HFF-Myc (cell line): ENCODE results near the gene COX7B2.

ENCODE experiments used
- DNase-seq: peaks from one replicate; pipeline ENCODE4 v3.0.0-alpha.2; 2011; ENCODE audit warnings: low read depth; ENCODE audit errors: extremely low read depth
- H3K4me3 ChIP-seq: replicated peaks from 2 replicates; pipeline ENCODE4 v1.5.1; 2011; ENCODE audit warnings: low read depth, mild to moderate bottlenecking, control low read depth, low read length
- CTCF ChIP-seq: IDR thresholded peaks from 2 replicates; pipeline ENCODE4 v1.5.1; 2012; ENCODE audit warnings: mild to moderate bottlenecking, low read depth, low read length, control low read depth; ENCODE audit errors: missing control alignments

Gene COX7B2

GRCh38 chr4:46900082-46900481, 9.0 kb downstream of the COX7B2 start:
- no peak for TF ChIP-seq CTCF
- H3K4me3 ChIP-seq: no peak overlapping the region
- DNase-seq: no peak

- DNase-seq: no peak
- no peak for TF ChIP-seq CTCF
These were observed 14.2 kb downstream of the COX7B2 start for GRCh38 chr4:46894826-46895225.

GRCh38 chr4:46890056-46890455, 19.0 kb downstream of the COX7B2 start:
- H3K4me3 ChIP-seq: no peak overlapping the region
- TF ChIP-seq CTCF: no peak
- DNase-seq: no peak

More at GRCh38 chr4:46894826-46895225, 14.2 kb downstream of the COX7B2 start:
- no peak overlapping the region for H3K4me3 ChIP-seq

- TF ChIP-seq CTCF: no peak
- H3K4me3 ChIP-seq: no peak overlapping the region
- DNase-seq: no peak
These were observed 19.6 kb downstream of the COX7B2 start for GRCh38 chr4:46889410-46889809.

- TF ChIP-seq CTCF: no peak
- DNase-seq: no peak
- H3K4me3 ChIP-seq: no peak overlapping the region
These were observed 22.3 kb downstream of the COX7B2 start for GRCh38 chr4:46886711-46887110.

GRCh38 chr4:46878641-46879040, 30.4 kb downstream of the COX7B2 start:
- TF ChIP-seq CTCF: no peak
- DNase-seq: no peak
- H3K4me3 ChIP-seq: no peak overlapping the region

GRCh38 chr4:46874811-46875210, 34.2 kb downstream of the COX7B2 start:
- DNase-seq: no peak
- no peak for TF ChIP-seq CTCF
- no peak overlapping the region for H3K4me3 ChIP-seq
